ENCODE results near the gene SLC48A1.
A peak's percentile ranks its signal among the peaks of the same experiment; 100 is the strongest.
"Not testable (repeated sequence)": the region's sequence is repeated elsewhere in the genome, so short reads cannot be mapped to it uniquely, and the experiment has no call there.

Gene SLC48A1

GRCh38 chr12:47811581-47812484, 38.8 kb downstream of the SLC48A1 start:
- no peak for TF ChIP-seq CTCF (IDR thresholded peaks at IDR 0.05; ENCODE audit: insufficient read depth, low read length, poor library complexity, severe bottlenecking)
- peak overlapping the region; percentile 64 for H3K4me3 ChIP-seq (replicated peaks; ENCODE audit: low read depth, low read length)
- no peaks in the 10 kb centered on the region for H3K27me3 ChIP-seq (replicated peaks; ENCODE audit: control insufficient read depth, insufficient read depth, low read length)
- no peaks in the 10 kb centered on the region; the same call in none of the 2 replicates for H3K36me3 ChIP-seq (ENCODE audit: control insufficient read depth, insufficient read depth, low read length)
- no peak for DNase-seq (ENCODE audit: extremely low read depth, insufficient read length)

GRCh38 chr12:47812797-47813510, 39.9 kb downstream of the SLC48A1 start:
- DNase-seq (ENCODE audit: extremely low read depth, insufficient read length): peak; percentile 95
- peak overlapping the region; percentile 64 for H3K4me3 ChIP-seq (replicated peaks; ENCODE audit: low read depth, low read length)
- no peaks in the 10 kb centered on the region for H3K36me3 ChIP-seq (ENCODE audit: control insufficient read depth, insufficient read depth, low read length)
- H3K27me3 ChIP-seq (replicated peaks; ENCODE audit: control insufficient read depth, insufficient read depth, low read length): no peaks in the 10 kb centered on the region
- TF ChIP-seq CTCF (IDR thresholded peaks at IDR 0.05; ENCODE audit: insufficient read depth, low read length, poor library complexity, severe bottlenecking): peak; percentile 35

- DNase-seq (ENCODE audit: extremely low read depth, insufficient read length): no peak
- no peak for TF ChIP-seq CTCF (IDR thresholded peaks at IDR 0.05; ENCODE audit: insufficient read depth, low read length, poor library complexity, severe bottlenecking)
- Histone ChIP-seq H3K4me3 (replicated peaks; ENCODE audit: low read depth, low read length) (peak overlapping the region; percentile 27), H3K36me3 (ENCODE audit: control insufficient read depth, insufficient read depth, low read length) (no peaks in the 10 kb centered on the region), H3K27me3 (replicated peaks; ENCODE audit: control insufficient read depth, insufficient read depth, low read length) (no peaks in the 10 kb centered on the region)
Measured at GRCh38 chr12:47813511-47814196, 40.6 kb downstream of the SLC48A1 start.

- no peak overlapping the region for H3K4me3 ChIP-seq (replicated peaks; ENCODE audit: low read depth, low read length)
- no peak for DNase-seq (ENCODE audit: extremely low read depth, insufficient read length)
- no peaks in the 10 kb centered on the region for H3K27me3 ChIP-seq (replicated peaks; ENCODE audit: control insufficient read depth, insufficient read depth, low read length)
- no peaks in the 10 kb centered on the region for H3K36me3 ChIP-seq (ENCODE audit: control insufficient read depth, insufficient read depth, low read length)
- no peak for TF ChIP-seq CTCF (IDR thresholded peaks at IDR 0.05; ENCODE audit: insufficient read depth, low read length, poor library complexity, severe bottlenecking)
Measured at GRCh38 chr12:47814539-47815170, 41.6 kb downstream of the SLC48A1 start.

GRCh38 chr12:47815447-47815846, 42.4 kb downstream of the SLC48A1 start:
- not testable (repeated sequence) for H3K4me3 ChIP-seq (replicated peaks; ENCODE audit: low read depth, low read length); H3K36me3 ChIP-seq (ENCODE audit: control insufficient read depth, insufficient read depth, low read length); H3K27me3 ChIP-seq (replicated peaks; ENCODE audit: control insufficient read depth, insufficient read depth, low read length); DNase-seq (ENCODE audit: extremely low read depth, insufficient read length)
